Measurements from ENCODE around the gene NAPEPLD. TPM values are rescaled to one million over a fixed set of nuclear protein-coding genes. Genes with fewer than 3 reads are reported as not detected.
"Not testable (repeated sequence)": the region's sequence is repeated elsewhere in the genome, so short reads cannot be mapped to it uniquely, and the experiment has no call there.

Gene NAPEPLD
- 10 to 100 TPM; 43.9 to 71.0 (median 45.9) TPM for total RNA-seq
- long read RNA-seq, donor 1, partial matches to known transcripts: 10 of 28 reads
- long read RNA-seq, donor 1, other reads (novel, unspliced or antisense): 10 of 28 reads
- long read RNA-seq, donor 2, full-length matches to known transcripts: 14 of 24 reads
- long read RNA-seq, donor 2, partial matches to known transcripts: 2 of 24 reads
- long read RNA-seq, donor 2, other reads (novel, unspliced or antisense): 8 of 24 reads

- no peak for TF ChIP-seq CTCF (IDR thresholded peaks at IDR 0.05)
- Histone ChIP-seq H3K36me3 (ENCODE audit: low read depth) (no peaks in the 10 kb centered on the region), H3K9me3 (no peaks in the 10 kb centered on the region), H3K4me3 (peak within 1 kb of the TSS; percentile 42), H3K4me1 (ENCODE audit: low read depth) (peaks cover 39% of the 10 kb centered on the region)
- DNase-seq: peak; percentile 89 to 93 (median 90)
- peak; percentile 76 for ATAC-seq
- intact Hi-C loops (cut with DNase I, micrococcal nuclease): no loop called here
Observed at GRCh38 chr7:103148994-103149807, at the start of gene NAPEPLD. TSS of gene NAPEPLD (minus strand) at chr7:103149099. CDS start at chr7:103128776, 20,323 bp downstream.

GRCh38 chr7:103198079-103198478, 49.2 kb upstream of the NAPEPLD start:
- ATAC-seq; H3K9me3 ChIP-seq; DNase-seq; intact Hi-C loops (cut with DNase I, micrococcal nuclease); H3K4me3 ChIP-seq; H3K36me3 ChIP-seq (ENCODE audit: low read depth); H3K4me1 ChIP-seq (ENCODE audit: low read depth): not testable (repeated sequence)

- H3K4me1 ChIP-seq (ENCODE audit: low read depth); intact Hi-C loops (cut with DNase I, micrococcal nuclease); H3K9me3 ChIP-seq; H3K36me3 ChIP-seq (ENCODE audit: low read depth); H3K4me3 ChIP-seq; DNase-seq; ATAC-seq: not testable (repeated sequence)
Observed at GRCh38 chr7:103195364-103195763, 46.5 kb upstream of the NAPEPLD start.

GRCh38 chr7:103172415-103173146, 23.7 kb upstream of the NAPEPLD start:
- DNase-seq; H3K36me3 ChIP-seq (ENCODE audit: low read depth); H3K4me3 ChIP-seq; ATAC-seq; H3K9me3 ChIP-seq; intact Hi-C loops (cut with DNase I, micrococcal nuclease); H3K4me1 ChIP-seq (ENCODE audit: low read depth): not testable (repeated sequence)

- intact Hi-C loops (cut with DNase I, micrococcal nuclease): not testable (repeated sequence)
Observed at GRCh38 chr7:103171695-103172414, 23.0 kb upstream of the NAPEPLD start.

GRCh38 chr7:103166921-103167544, 18.1 kb upstream of the NAPEPLD start:
- H3K36me3 ChIP-seq (ENCODE audit: low read depth); H3K4me1 ChIP-seq (ENCODE audit: low read depth); ATAC-seq; DNase-seq; H3K4me3 ChIP-seq; H3K9me3 ChIP-seq; intact Hi-C loops (cut with DNase I, micrococcal nuclease): not testable (repeated sequence)

More at GRCh38 chr7:103171695-103172414, 23.0 kb upstream of the NAPEPLD start:
- not testable (repeated sequence) for H3K36me3 ChIP-seq (ENCODE audit: low read depth); H3K4me1 ChIP-seq (ENCODE audit: low read depth); H3K4me3 ChIP-seq; DNase-seq; ATAC-seq; H3K9me3 ChIP-seq

- H3K36me3 ChIP-seq (ENCODE audit: low read depth); H3K9me3 ChIP-seq; ATAC-seq; intact Hi-C loops (cut with DNase I, micrococcal nuclease); H3K4me3 ChIP-seq; DNase-seq; H3K4me1 ChIP-seq (ENCODE audit: low read depth): not testable (repeated sequence)
Observed at GRCh38 chr7:103163087-103163825, 14.4 kb upstream of the NAPEPLD start.

- peak; percentile 56 for ATAC-seq
- H3K4me3 ChIP-seq; H3K9me3 ChIP-seq; H3K4me1 ChIP-seq (ENCODE audit: low read depth); DNase-seq; H3K36me3 ChIP-seq (ENCODE audit: low read depth); intact Hi-C loops (cut with DNase I, micrococcal nuclease): not testable (repeated sequence)
Observed at GRCh38 chr7:103162641-103163040, 13.7 kb upstream of the NAPEPLD start.

GRCh38 chr7:103161998-103162616, 13.2 kb upstream of the NAPEPLD start:
- H3K4me3 ChIP-seq; DNase-seq; intact Hi-C loops (cut with DNase I, micrococcal nuclease); H3K9me3 ChIP-seq; H3K36me3 ChIP-seq (ENCODE audit: low read depth); H3K4me1 ChIP-seq (ENCODE audit: low read depth): not testable (repeated sequence)
- ATAC-seq: peak; percentile 36

GRCh38 chr7:103159072-103159471, 10.2 kb upstream of the NAPEPLD start:
- H3K4me3 ChIP-seq; DNase-seq; H3K9me3 ChIP-seq; H3K4me1 ChIP-seq (ENCODE audit: low read depth); H3K36me3 ChIP-seq (ENCODE audit: low read depth); ATAC-seq; intact Hi-C loops (cut with DNase I, micrococcal nuclease): not testable (repeated sequence)

- ATAC-seq; intact Hi-C loops (cut with DNase I, micrococcal nuclease); H3K36me3 ChIP-seq (ENCODE audit: low read depth); DNase-seq; H3K9me3 ChIP-seq; H3K4me3 ChIP-seq: not testable (repeated sequence)
- H3K4me1 ChIP-seq (ENCODE audit: low read depth): peaks cover 13% of the 10 kb centered on the region
Observed at GRCh38 chr7:103155331-103156024, 6.6 kb upstream of the NAPEPLD start.

Measured in mucosa of descending colon (tissue), 3 donors.